H9 (cell line): ENCODE data around the gene ACTL6B. TPM values are rescaled to one million over a fixed set of nuclear protein-coding genes. Genes with fewer than 3 reads are reported as not detected.

ENCODE experiments used
- DNase-seq: peaks from one replicate; pipeline ENCODE4 v3.0.0-alpha.2; 2017
- H2AFZ ChIP-seq: one replicate; pipeline ENCODE4 v1.6.1; 2013; ENCODE audit warnings: mild to moderate bottlenecking, low read length, control low read depth, moderate library complexity
- H2AK5ac ChIP-seq: 2 replicates; pipeline ENCODE4 v1.6.1; 2013; ENCODE audit warnings: low read length, control low read depth, mixed read lengths; ENCODE audit not compliant: insufficient read length
- H2BK120ac ChIP-seq: one replicate; pipeline ENCODE4 v1.6.1; 2013; ENCODE audit warnings: low read depth, mild to moderate bottlenecking, low read length, control low read depth, inconsistent platforms; ENCODE audit not compliant: poor library complexity, severe bottlenecking
- H2BK12ac ChIP-seq: 2 replicates; pipeline ENCODE4 v1.6.1; 2013; ENCODE audit warnings: low read length, control low read depth, mixed read lengths, low read depth; ENCODE audit not compliant: insufficient read length
- H2BK15ac ChIP-seq: 2 replicates; pipeline ENCODE4 v1.6.1; 2013; ENCODE audit warnings: low read depth, low read length, control low read depth
- H2BK20ac ChIP-seq: one replicate; pipeline ENCODE4 v1.6.1; 2013; ENCODE audit warnings: low read depth, mild to moderate bottlenecking, low read length, control low read depth, inconsistent platforms; ENCODE audit not compliant: poor library complexity, severe bottlenecking
- H2BK5ac ChIP-seq: 2 replicates; pipeline ENCODE4 v1.6.1; 2013; ENCODE audit warnings: low read length, control low read depth, mixed read lengths; ENCODE audit not compliant: insufficient read length
- H3K14ac ChIP-seq: 2 replicates; pipeline ENCODE4 v1.6.1; 2013; ENCODE audit warnings: low read length, control low read depth; ENCODE audit not compliant: insufficient read depth
- H3K18ac ChIP-seq: 2 replicates; pipeline ENCODE4 v1.6.1; 2013; ENCODE audit warnings: low read depth, mild to moderate bottlenecking, mixed read lengths, low read length, control low read depth; ENCODE audit not compliant: insufficient read length
- H3K23ac ChIP-seq: 2 replicates; pipeline ENCODE4 v1.6.1; 2013; ENCODE audit warnings: low read length, control low read depth, mixed read lengths, low read depth; ENCODE audit not compliant: insufficient read length
- H3K23me2 ChIP-seq: 2 replicates; pipeline ENCODE4 v1.6.1; 2013; ENCODE audit warnings: low read depth, mild to moderate bottlenecking, mixed read lengths, low read length, control low read depth; ENCODE audit not compliant: insufficient read length, poor library complexity, severe bottlenecking
- H3K27ac ChIP-seq: 2 replicates; pipeline ENCODE4 v1.5.1; 2013; ENCODE audit warnings: low read length, control low read depth, mixed read lengths, low read depth; ENCODE audit not compliant: insufficient read length
- H3K27me3 ChIP-seq: 2 replicates; pipeline ENCODE4 v1.6.1; 2013; ENCODE audit warnings: low read length, control low read depth, inconsistent platforms; ENCODE audit not compliant: insufficient read depth
- H3K4ac ChIP-seq: 2 replicates; pipeline ENCODE4 v1.6.1; 2013; ENCODE audit warnings: low read depth, mild to moderate bottlenecking, control low read depth, inconsistent platforms, low read length, moderate library complexity
- H3K4me1 ChIP-seq: 2 replicates; pipeline ENCODE4 v1.6.1; 2013; ENCODE audit warnings: low read length, control low read depth, inconsistent platforms; ENCODE audit not compliant: insufficient read depth
- H3K4me2 ChIP-seq: 2 replicates; pipeline ENCODE4 v1.6.1; 2013; ENCODE audit warnings: low read length, control low read depth, mixed read lengths; ENCODE audit not compliant: insufficient read length, insufficient read depth
- H3K56ac ChIP-seq: 2 replicates; pipeline ENCODE4 v1.6.1; 2013; ENCODE audit warnings: low read depth, mild to moderate bottlenecking, mixed read lengths, low read length, control low read depth; ENCODE audit not compliant: insufficient read length
- H3K79me1 ChIP-seq: 2 replicates; pipeline ENCODE4 v1.6.1; 2013; ENCODE audit warnings: low read depth, mild to moderate bottlenecking, moderate library complexity, low read length, control low read depth, inconsistent platforms; ENCODE audit not compliant: insufficient read depth, poor library complexity, severe bottlenecking
- H3K79me2 ChIP-seq: 2 replicates; pipeline ENCODE4 v1.6.1; 2013; ENCODE audit warnings: low read length, control low read depth, inconsistent platforms; ENCODE audit not compliant: insufficient read depth
- H3K9ac ChIP-seq: 2 replicates; pipeline ENCODE4 v1.6.1; 2013; ENCODE audit warnings: low read length, control low read depth, mixed read lengths; ENCODE audit not compliant: insufficient read length; ENCODE audit errors: extremely low read depth
- H3K9me3 ChIP-seq: one replicate; pipeline ENCODE4 v1.6.1; 2013; ENCODE audit warnings: low read depth, low read length, inconsistent platforms; ENCODE audit not compliant: control insufficient read depth
- H3T11ph ChIP-seq: one replicate; pipeline ENCODE4 v1.6.1; 2013; ENCODE audit warnings: mild to moderate bottlenecking, low read length, control low read depth, inconsistent platforms
- H4K20me1 ChIP-seq: one replicate; pipeline ENCODE4 v1.6.1; 2013; ENCODE audit not compliant: control insufficient read depth, insufficient read length, insufficient read depth
- H4K5ac ChIP-seq: 2 replicates; pipeline ENCODE4 v1.6.1; 2013; ENCODE audit warnings: low read depth, mild to moderate bottlenecking, mixed read lengths, low read length, control low read depth; ENCODE audit not compliant: insufficient read length
- H4K8ac ChIP-seq: replicated peaks from 2 replicates; pipeline ENCODE4 v1.6.1; 2013; ENCODE audit warnings: low read length, control low read depth, mixed read lengths, low read depth; ENCODE audit not compliant: insufficient read length
- H4K91ac ChIP-seq: 2 replicates; pipeline ENCODE4 v1.6.1; 2013; ENCODE audit warnings: low read depth, mild to moderate bottlenecking, moderate library complexity, mixed read lengths, low read length, control low read depth; ENCODE audit not compliant: insufficient read length
- H3K27ac Mint-ChIP-seq, 3 experiments: 2 replicates in 2 of 3; 3 replicates in 1 of 3; pipeline ENCODE4 v1.8.0; 2020 to 2021; ENCODE audit warnings: mixed read lengths in 3 of 3, mild to moderate bottlenecking in 1 of 3, moderate library complexity in 1 of 3
- H3K27me3 Mint-ChIP-seq: 2 replicates; pipeline ENCODE4 v1.8.0; 2021; ENCODE audit warnings: low read depth, mild to moderate bottlenecking, moderate library complexity, mixed read lengths
- H3K36me3 Mint-ChIP-seq, 3 experiments: 2 replicates in 2 of 3; 3 replicates in 1 of 3; pipeline ENCODE4 v1.8.0; 2020 to 2021; ENCODE audit warnings: low read depth in 3 of 3, mixed read lengths in 3 of 3; ENCODE audit not compliant: insufficient read depth in 1 of 3
- H3K4me1 Mint-ChIP-seq, 2 experiments: 2 replicates each; pipeline ENCODE4 v1.8.0; 2020; ENCODE audit warnings: mixed read lengths in 2 of 2
- H3K4me3 Mint-ChIP-seq, 2 experiments: 2 replicates in 1 of 2; 3 replicates in 1 of 2; pipeline ENCODE4 v1.8.0; 2020 to 2021; ENCODE audit warnings: mild to moderate bottlenecking in 2 of 2, mixed read lengths in 2 of 2, moderate library complexity in 1 of 2
- H3K9me3 Mint-ChIP-seq, 2 experiments: 2 replicates in 1 of 2; 3 replicates in 1 of 2; pipeline ENCODE4 v1.8.0; 2020; ENCODE audit warnings: mild to moderate bottlenecking in 2 of 2, mixed read lengths in 2 of 2, moderate library complexity in 1 of 2
- CTCF ChIP-seq: fragments of 200-600 bp; sonication (generic); conservative IDR thresholded peaks from 3 replicates; pipeline ENCODE4 v1.8.0; 2021; ENCODE audit warnings: antibody characterized with exemption, mild to moderate bottlenecking
- WGBS: extraction: QIAGEN DNeasy Blood & Tissue Kit; methylation state at CpG from one replicate; pipeline ENCODE4 v1.1.7; 2013; ENCODE audit warnings: missing lambda C conversion rate, low lambda C conversion rate, mixed read lengths; ENCODE audit not compliant: insufficient read length; ENCODE audit errors: extremely low coverage; 5-methylcytosine and 5-hydroxymethylcytosine counted together
- total RNA-seq: library from RNA; stranded (reverse); gene quantifications from 2 replicates; pipeline ENCODE4 v1.2.1, GENCODE V29; 2021

The ACTL6B gene
- total RNA-seq, 1 experiment from 2014 or later: 0.50 TPM

GRCh38 chr7:100683659-100684533 lies 27.6 kb upstream of the ACTL6B start:
- no peak for TF ChIP-seq CTCF
- H3K27me3 ChIP-seq: no peaks in the 10 kb centered on the region
- no peak overlapping the region for H3T11ph ChIP-seq
- H3K27me3 Mint-ChIP-seq: peaks cover 3% of the 10 kb centered on the region; the same call in 1 of the 2 replicates
- H3K4me1 Mint-ChIP-seq: peaks cover 2 to 18% of the 10 kb centered on the region in 2 experiments; a peak in 3 of 4 replicates
- H3K79me2 ChIP-seq: no peaks in the 10 kb centered on the region; the same call in 1 of the 2 replicates
- H2AFZ ChIP-seq: no peak overlapping the region
- no peak overlapping the region for H3K56ac ChIP-seq
- no peak overlapping the region for H3K14ac ChIP-seq
- H3K27ac Mint-ChIP-seq: no peak overlapping the region
- H2BK12ac ChIP-seq: no peak overlapping the region
- peaks cover 27 to 80% (median 75%) of the 10 kb centered on the region in 3 experiments for H3K36me3 Mint-ChIP-seq
- no peak for DNase-seq
- no peak overlapping the region for H4K8ac ChIP-seq
- no peak overlapping the region for H3K18ac ChIP-seq
- no peak overlapping the region for H4K91ac ChIP-seq
- no peaks in the 10 kb centered on the region for H3K23me2 ChIP-seq
- H2AK5ac ChIP-seq: no peak overlapping the region
- no peak overlapping the region for H3K23ac ChIP-seq
- H3K4me3 Mint-ChIP-seq: no peak overlapping the region
- no peak overlapping the region for H3K4me2 ChIP-seq
- WGBS: no CpG with 5 or more reads among the region's 37 CpGs
- no peak overlapping the region for H2BK20ac ChIP-seq
- H3K4ac ChIP-seq: no peak overlapping the region
- no peak overlapping the region for H4K5ac ChIP-seq
- H2BK15ac ChIP-seq: no peak overlapping the region
- H3K9ac ChIP-seq: no peak overlapping the region
- no peak overlapping the region for H2BK5ac ChIP-seq
- no peak overlapping the region for H3K27ac ChIP-seq
- H2BK120ac ChIP-seq: no peak overlapping the region
- no peaks in the 10 kb centered on the region for H3K9me3 Mint-ChIP-seq
- H3K9me3 ChIP-seq: no peaks in the 10 kb centered on the region
- no peaks in the 10 kb centered on the region for H3K4me1 ChIP-seq
- H3K79me1 ChIP-seq: no peaks in the 10 kb centered on the region
- no peaks in the 10 kb centered on the region for H4K20me1 ChIP-seq
